DOHH2 (cell line): ENCODE data around the gene PCDHGA10.

Experiments used
- CTCF ChIP-seq: fragments of 200-600 bp; sonication (generic); IDR thresholded peaks from one replicate; pipeline ENCODE4 v1.5.1; 2014; ENCODE audit warnings: antibody characterized with exemption, mild to moderate bottlenecking, low read depth, low read length; ENCODE audit not compliant: poor library complexity, severe bottlenecking
- EZH2phosphoT487 ChIP-seq: fragments of 200-600 bp; sonication (generic); IDR thresholded peaks from 2 replicates; pipeline ENCODE4 v1.6.1; 2017; ENCODE audit warnings: borderline replicate concordance, mild to moderate bottlenecking, antibody characterized with exemption, low read length, moderate library complexity, mixed read lengths

GRCh38 chr5:141389153-141390042 is 23.4 kb upstream of the PCDHGA10 start:
- TF ChIP-seq CTCF = no peak
- no peak for TF ChIP-seq EZH2phosphoT487
